HG02938 (cell line): ENCODE results near the gene CDH4.
"Not testable (repeated sequence)": the region's sequence is repeated elsewhere in the genome, so short reads cannot be mapped to it uniquely, and the experiment has no call there.

Source experiments
- ATAC-seq: cut with Tn5 transposase; IDR thresholded peaks from one replicate; pipeline ENCODE4 v1.9.1; 2021; ENCODE audit warnings: mild to moderate bottlenecking, moderate library complexity; ENCODE audit not compliant: unreplicated experiment

The CDH4 gene

GRCh38 chr20:61841966-61842365 lies 589.9 kb downstream of the CDH4 start:
- no peak for ATAC-seq

- ATAC-seq: no peak
These were observed 592.6 kb downstream of the CDH4 start for GRCh38 chr20:61844621-61845020.

GRCh38 chr20:61845233-61845671 lies 593.2 kb downstream of the CDH4 start:
- ATAC-seq: no peak

DNA sequence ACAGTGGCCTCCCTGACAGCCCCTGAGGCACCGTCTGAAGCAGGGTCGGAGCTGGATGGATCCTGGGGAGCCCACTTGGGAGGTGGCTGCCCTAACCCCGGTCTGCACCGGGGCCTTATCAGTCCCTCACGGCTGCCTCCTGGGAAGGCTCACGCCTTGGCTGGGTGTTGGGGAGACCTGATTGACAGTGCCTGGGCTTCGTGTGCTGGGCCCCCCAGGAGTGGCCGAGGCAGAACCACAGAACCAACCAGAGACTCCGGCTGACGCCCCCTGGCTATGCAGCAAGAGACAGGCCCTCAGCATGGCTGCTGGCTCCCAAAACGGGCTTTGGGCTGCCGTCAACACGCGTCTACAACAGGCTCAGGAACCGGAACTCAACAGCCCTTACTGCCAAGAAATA lies 594.0 kb downstream of the CDH4 start:
- ATAC-seq: no peak

DNA sequence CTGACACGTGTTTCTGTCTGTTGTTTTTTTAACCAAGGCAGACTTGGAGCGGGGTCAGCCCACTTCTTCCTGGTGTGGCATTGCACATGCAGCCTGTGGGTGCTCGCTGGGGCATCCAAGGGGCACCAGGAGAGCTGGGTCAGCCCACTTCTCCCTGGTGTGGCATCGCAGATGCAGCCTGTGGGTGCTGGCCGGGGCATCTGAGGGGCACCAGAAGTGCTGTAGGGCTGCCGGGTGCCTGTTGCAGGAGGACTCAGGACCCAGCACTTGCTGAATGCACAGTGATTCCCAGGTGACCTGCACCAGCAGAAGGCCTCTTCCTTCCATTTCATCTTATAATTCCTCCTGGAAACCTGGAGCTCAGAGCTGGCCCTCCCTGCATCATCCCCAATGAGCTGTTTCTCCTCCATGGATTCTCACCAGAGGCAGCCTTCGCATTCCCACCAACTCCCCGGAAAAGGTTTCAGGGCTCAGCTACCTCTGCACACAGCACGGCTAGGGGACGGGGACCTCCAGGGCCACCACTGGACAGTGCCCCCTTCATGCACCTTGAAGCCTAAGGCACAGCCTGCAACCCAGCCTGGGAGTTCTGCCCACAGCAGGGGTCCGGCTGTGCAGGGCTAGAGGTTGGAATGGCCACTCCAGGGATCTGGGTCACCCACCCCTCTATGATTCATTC lies 594.8 kb downstream of the CDH4 start:
- ATAC-seq: no peak

DNA sequence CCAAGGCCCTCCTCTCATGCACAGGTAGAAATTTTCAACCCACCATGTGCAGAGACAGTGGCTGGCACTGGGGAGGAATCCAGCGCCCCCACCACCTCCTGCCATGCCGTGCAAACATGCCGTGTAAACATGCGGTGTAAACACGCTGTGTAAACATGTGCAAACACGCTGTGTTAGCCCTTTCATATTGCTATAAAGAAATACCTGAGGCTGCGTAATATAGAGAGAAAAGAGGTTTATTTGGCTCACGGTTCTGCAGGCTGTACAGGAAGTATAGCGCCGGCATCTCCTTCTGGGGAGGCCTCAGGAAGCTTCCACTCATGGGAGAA lies 595.3 kb downstream of the CDH4 start:
- no peak for ATAC-seq

GRCh38 chr20:61847986-61848385 lies 595.9 kb downstream of the CDH4 start:
- ATAC-seq: no peak

DNA sequence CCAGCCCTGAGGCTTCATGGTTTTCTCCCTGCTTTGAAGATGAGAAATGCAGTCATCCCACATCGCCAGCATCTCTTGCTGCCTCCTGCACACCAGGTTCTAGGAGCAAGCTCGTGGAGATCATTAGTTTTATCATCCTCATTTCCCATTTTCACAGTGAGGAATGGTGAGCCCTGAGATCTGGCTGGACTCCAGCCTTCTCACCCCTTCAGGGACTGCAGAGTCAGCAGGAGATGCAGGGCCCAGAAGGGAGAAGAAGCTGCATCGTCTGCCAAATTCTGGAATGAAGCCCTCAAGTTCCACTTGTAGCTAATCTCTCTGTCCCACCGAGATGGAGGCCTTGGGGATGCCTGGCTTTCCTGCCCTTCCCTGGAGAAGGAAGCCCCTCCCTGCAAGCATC lies 596.8 kb downstream of the CDH4 start:
- ATAC-seq: no peak

DNA sequence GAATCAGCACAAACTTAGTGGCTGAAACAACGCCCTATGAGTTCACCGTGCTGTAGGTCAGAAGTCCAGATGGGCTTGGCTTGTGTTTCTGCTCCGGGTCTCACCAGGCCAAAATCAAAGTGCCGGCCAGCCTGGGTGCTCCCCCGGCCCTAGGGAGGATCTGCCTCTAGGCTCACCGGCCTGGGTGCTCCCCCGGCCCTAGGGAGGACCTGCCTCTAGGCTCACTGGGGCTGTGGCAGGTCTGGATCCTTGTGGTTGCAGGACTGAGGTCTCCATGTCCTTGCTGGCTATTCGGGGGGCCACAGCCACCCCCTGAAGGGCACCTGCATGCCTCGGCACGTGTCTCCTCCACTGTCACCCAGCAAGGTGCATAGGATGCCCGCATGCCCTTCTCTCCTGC lies 597.3 kb downstream of the CDH4 start:
- no peak for ATAC-seq

GRCh38 chr20:61849822-61850221 lies 597.8 kb downstream of the CDH4 start:
- no peak for ATAC-seq

DNA sequence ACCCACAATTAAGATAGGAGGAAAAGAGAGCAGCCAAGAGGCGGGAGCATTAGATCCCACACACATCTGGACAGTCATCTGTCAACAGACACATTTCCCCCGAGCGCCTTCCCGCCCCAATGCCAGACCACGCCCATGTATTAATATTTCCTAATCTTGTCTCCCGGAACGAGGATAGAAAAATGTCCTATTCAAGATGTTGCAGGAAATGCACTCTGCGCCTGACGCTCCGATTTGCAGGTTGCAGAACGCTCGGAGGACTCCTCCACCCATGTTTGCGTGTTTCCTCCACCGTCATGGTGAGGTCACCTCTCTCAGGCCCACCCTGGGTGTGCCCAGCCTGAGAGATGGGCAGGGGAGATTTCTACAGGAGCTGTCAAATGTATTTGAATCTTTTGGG lies 598.4 kb downstream of the CDH4 start:
- no peak for ATAC-seq

DNA sequence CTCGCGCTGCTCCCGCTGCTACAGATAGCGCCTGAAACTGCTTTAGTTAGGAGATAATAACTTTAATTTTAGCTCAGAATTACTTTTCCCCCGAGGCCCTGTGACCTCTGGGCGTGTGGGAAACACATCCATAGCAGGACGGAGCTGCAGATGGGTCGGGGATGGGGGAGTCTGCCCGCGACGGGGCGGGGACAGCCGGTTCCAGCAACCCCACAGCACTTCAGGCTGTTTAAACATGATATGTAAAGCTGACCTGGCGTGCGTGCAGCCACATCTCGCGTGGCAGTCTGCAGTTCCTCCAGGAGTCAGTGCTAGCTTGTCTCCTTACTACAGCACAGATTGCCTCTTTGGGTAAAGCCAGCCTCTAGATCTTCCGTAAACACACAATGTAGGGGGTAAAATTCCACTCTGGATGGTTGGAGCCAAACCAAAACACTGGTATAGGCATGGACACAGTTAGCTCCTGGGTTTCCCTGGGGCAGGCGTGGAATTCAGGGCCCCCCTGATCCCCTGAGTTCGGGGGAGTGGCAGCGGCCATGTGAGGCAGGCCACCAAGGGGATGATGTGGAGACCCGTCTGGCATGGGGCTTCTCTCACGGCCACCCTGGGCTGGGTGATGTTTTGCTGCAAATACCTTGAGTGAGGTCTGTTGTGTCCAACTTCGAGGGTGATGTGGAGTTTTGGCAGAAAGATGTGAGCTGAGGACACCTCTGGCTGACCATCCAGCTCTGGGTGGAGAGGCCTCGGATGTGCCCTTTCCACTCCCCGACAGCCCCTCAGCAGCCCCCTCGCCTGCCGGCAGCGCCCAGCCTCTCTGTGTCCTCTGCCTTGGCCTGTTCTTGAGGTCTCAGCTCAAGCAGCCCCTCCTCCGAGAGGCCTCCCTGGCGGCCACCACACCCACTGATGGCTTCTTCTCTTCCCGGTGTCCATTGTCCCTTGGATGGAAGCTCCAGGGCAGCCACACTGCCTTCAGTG lies 599.2 kb downstream of the CDH4 start:
- ATAC-seq: no peak

- ATAC-seq: no peak
These were observed 600.4 kb downstream of the CDH4 start for GRCh38 chr20:61852268-61853072.

- no peak for ATAC-seq
These were observed 601.3 kb downstream of the CDH4 start for GRCh38 chr20:61853073-61854005.

DNA sequence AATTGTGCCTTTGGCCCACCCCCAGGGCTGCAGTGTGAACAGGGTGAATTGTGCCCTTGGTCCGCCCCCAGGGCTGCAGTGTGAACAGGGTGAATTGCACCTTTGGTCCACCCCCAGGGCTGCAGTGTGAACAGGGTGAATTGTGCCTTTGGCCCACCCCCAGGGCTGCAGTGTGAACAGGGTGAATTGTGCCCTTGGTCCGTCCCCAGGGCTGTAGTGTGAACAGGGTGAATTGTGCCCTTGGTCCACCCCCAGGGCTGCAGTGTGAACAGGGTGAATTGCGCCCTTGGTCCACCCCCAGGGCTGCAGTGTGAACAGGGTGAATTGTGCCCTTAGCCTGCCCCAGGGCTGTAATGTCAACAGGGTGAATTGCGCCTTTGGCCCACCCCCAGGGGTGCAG lies 602.5 kb downstream of the CDH4 start:
- ATAC-seq: not testable (repeated sequence)

GRCh38 chr20:61855286-61855685 lies 603.2 kb downstream of the CDH4 start:
- no peak for ATAC-seq

DNA sequence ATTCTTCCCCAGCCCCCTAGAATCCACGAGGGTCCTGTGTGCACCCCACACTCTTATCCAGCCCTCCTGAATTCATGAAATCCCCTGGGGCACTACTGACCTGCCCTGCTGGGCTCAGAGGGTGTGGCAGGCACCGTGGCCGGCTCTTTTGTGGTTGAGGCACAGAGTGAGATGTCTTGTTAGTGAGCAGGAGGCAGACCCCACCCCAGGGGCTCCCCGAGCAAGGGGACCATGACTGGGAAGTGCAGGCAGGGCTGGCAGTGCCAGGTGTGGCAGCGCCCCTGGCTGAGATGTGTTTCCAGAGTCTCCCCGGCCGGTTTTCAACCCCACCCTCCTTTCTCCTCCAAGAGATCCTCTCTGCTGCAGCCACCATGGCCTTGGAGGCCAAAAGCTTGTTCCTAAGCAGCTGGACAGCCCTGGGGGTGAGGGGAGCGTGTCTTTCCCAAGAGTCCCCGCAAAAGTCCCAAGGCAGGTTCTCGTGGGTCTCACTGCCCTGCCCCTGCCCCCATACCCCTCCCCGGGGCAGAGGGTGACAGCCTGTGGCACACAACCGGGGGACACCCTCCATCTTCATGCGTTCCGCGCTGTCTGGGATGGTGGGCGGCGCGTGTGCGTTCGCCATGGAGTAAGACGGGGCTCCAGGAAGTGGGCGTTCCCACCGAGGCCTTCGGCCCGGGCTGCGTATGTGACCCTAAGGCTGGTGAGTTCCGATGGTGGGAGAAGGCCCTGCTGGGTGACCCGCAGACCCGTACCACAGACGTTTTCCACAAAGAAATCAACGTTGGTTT lies 604.8 kb downstream of the CDH4 start:
- no peak for ATAC-seq

GRCh38 chr20:61857414-61857775 lies 605.3 kb downstream of the CDH4 start:
- ATAC-seq: no peak

GRCh38 chr20:61857884-61858283 lies 605.8 kb downstream of the CDH4 start:
- no peak for ATAC-seq

- ATAC-seq: no peak
These were observed 607.7 kb downstream of the CDH4 start for GRCh38 chr20:61859767-61860166.
